Measurements from ENCODE around the gene NSUN3. TPM values are rescaled to one million over a fixed set of nuclear protein-coding genes. Genes with fewer than 3 reads are reported as not detected.

NSUN3 gene
- total and polyA plus RNA-seq, 2 of the 8 experiments (the other 6 are each of a cell fraction or from before 2014, with no cell fraction given): 2.1 to 5.1 TPM

GRCh38 chr3:94070341-94070911, 7.6 kb downstream of the NSUN3 start (continued):
- TF ChIP-seq NANOG (IDR thresholded peaks at IDR 0.05; ENCODE audit: insufficient read depth, low read depth, low read length, poor library complexity, severe bottlenecking) (no peak), RBBP5 (IDR thresholded peaks at IDR 0.05; ENCODE audit: borderline replicate concordance, low read depth, low read length) (no peak), NRF1 (IDR thresholded peaks at IDR 0.05; ENCODE audit: low read depth, low read length) (no peak), SIRT6 (IDR thresholded peaks at IDR 0.05; ENCODE audit: low read length) (no peak)
